Lower leg skin (tissue), 3 donors: ENCODE results near the gene ZNF674.
"Not testable (repeated sequence)": the region's sequence is repeated elsewhere in the genome, so short reads cannot be mapped to it uniquely, and the experiment has no call there.

Experiments used
- POLR2A ChIP-seq, 2 donors: fragments of 450-650 bp; IDR thresholded peaks; one replicate each; pipeline ENCODE4 v1.6.1; 2016 to 2017; ENCODE audit warnings: antibody characterized with exemption in 2 of 2, mild to moderate bottlenecking in 1 of 2, moderate library complexity in 1 of 2
- TF ChIP-seq, protein P1 (sequence below), 3 donors: fragments of 450-650 bp; IDR thresholded peaks; one replicate each; pipeline ENCODE4 v1.5.1; 2016; ENCODE audit warnings: antibody characterized with exemption in 3 of 3, mild to moderate bottlenecking in 3 of 3, moderate library complexity in 2 of 3

DNA sequence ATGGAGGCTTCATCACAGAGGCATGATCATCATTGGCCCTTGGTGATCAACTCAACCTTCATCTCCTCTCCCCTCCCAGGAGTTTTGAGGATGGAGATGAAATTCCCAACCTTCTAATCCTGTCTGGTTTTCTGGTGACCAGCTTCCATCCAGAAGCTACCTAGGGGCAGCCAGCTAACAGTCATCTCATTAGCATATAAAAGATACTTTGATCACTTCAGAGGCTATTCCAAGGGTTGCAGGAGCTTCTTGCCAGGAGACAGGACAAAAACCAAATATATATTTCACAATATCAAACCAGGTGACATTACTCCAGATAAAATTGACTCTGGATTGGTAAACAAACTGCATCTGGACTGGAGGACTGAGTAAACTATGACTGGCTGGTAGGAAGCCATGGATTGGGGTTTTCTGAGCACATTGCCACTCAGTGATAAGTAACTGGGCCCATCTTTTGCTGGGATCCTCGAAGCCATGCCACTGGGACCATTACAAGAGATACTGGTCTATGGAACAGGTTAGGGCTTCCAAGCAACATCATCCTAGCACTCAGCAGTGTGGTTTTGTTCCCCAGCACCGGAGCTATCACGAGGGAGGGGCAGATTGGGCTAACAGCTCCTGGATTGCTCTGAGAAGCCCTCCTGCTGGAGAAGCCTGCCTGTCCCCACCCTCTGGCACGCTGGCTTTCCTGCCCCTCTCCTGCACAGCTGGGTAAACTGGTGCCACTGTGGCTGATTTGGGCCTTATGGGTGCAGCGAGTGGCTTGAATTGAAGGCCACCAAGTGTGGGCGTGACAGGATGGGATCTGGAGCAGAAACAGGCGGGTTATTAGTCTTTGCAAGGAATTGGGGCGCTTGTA lies 84.2 kb downstream of the ZNF674 start:
- TF ChIP-seq, protein P1, sequence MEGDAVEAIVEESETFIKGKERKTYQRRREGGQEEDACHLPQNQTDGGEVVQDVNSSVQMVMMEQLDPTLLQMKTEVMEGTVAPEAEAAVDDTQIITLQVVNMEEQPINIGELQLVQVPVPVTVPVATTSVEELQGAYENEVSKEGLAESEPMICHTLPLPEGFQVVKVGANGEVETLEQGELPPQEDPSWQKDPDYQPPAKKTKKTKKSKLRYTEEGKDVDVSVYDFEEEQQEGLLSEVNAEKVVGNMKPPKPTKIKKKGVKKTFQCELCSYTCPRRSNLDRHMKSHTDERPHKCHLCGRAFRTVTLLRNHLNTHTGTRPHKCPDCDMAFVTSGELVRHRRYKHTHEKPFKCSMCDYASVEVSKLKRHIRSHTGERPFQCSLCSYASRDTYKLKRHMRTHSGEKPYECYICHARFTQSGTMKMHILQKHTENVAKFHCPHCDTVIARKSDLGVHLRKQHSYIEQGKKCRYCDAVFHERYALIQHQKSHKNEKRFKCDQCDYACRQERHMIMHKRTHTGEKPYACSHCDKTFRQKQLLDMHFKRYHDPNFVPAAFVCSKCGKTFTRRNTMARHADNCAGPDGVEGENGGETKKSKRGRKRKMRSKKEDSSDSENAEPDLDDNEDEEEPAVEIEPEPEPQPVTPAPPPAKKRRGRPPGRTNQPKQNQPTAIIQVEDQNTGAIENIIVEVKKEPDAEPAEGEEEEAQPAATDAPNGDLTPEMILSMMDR (IDR thresholded peaks at IDR 0.05), result not testable (repeated sequence)
- TF ChIP-seq POLR2A (IDR thresholded peaks at IDR 0.05), result not testable (repeated sequence)
